Choroid plexus epithelial cell (primary cell): ENCODE data around the gene UCHL3.

Experiments
- DNase-seq: peaks from one replicate; pipeline ENCODE4 v3.0.0-alpha.2; 2010; ENCODE audit warnings: low read depth
- H3K4me3 ChIP-seq: 2 replicates; pipeline ENCODE4 v1.5.1; 2011; ENCODE audit warnings: low read depth, mild to moderate bottlenecking, control low read depth, low read length, moderate library complexity
- TF ChIP-seq, protein P1 (sequence below): conservative IDR thresholded peaks from 2 replicates; pipeline ENCODE4 v1.5.1; 2011; ENCODE audit warnings: low read depth, mild to moderate bottlenecking, control low read depth, inconsistent platforms, low read length, moderate library complexity

The UCHL3 gene

DNA sequence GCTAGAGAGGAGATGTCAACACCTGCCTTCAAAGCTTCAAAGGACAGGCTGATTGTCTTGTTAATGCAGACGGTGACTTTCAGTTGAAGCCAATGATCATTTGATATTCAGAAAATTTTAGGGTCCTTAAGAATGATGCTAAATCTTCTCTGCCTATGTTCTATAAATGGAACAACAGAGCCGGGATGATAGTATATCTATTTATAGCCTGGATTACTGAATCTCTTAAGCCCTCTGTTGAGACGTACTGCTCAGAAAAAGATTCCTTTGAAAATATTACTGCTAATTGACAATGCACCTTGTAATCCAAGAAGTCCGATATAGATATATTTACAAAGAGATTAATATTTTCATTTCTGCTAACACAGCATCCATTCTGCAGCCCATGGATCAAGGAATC is 50.8 kb downstream of the UCHL3 start:
- H3K4me3 ChIP-seq: no peak overlapping the region
- no peak for DNase-seq
- TF ChIP-seq, protein P1, sequence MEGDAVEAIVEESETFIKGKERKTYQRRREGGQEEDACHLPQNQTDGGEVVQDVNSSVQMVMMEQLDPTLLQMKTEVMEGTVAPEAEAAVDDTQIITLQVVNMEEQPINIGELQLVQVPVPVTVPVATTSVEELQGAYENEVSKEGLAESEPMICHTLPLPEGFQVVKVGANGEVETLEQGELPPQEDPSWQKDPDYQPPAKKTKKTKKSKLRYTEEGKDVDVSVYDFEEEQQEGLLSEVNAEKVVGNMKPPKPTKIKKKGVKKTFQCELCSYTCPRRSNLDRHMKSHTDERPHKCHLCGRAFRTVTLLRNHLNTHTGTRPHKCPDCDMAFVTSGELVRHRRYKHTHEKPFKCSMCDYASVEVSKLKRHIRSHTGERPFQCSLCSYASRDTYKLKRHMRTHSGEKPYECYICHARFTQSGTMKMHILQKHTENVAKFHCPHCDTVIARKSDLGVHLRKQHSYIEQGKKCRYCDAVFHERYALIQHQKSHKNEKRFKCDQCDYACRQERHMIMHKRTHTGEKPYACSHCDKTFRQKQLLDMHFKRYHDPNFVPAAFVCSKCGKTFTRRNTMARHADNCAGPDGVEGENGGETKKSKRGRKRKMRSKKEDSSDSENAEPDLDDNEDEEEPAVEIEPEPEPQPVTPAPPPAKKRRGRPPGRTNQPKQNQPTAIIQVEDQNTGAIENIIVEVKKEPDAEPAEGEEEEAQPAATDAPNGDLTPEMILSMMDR: no peak

DNA sequence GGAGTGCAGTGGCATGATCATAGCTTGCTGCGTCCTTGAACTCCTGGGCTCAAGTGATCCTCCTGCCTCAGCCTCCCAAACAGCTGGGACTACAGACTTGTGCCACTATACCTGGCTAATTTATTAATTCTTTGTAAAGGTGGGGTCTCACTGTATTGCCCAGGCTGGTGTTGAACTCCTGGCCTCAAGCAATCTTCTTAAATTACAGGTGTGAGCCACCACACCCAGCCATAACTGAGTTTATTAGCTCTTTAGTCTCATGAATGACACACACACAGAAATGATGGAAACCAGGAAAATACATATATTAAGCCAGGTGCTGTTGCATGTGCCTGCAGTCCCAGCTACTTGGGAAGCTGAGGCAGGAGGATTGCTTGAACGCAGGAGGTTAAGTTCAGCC is 53.4 kb downstream of the UCHL3 start:
- DNase-seq: no peak
- no peak overlapping the region for H3K4me3 ChIP-seq
- TF ChIP-seq, protein P1: no peak

DNA sequence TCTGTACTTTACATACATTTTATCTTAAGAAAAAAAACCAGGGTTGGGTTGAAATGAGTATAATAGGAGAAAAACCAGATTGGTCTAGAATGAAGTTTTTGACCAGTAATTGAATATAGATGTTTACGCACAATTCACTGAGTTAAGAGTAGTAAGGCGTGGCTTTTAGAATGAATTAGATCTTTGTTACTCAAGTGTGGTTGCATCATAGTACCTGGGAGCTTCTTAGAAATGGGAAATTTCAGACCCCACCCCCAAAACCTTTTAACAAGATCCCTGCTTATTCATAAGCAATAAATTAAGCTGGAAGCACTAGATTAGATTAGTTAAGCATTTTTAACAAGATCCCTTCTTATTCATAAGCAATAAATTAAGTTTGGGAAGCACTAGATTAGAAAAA is 57.9 kb downstream of the UCHL3 start:
- TF ChIP-seq, protein P1: no peak
- H3K4me3 ChIP-seq: no peak overlapping the region
- DNase-seq: no peak

DNA sequence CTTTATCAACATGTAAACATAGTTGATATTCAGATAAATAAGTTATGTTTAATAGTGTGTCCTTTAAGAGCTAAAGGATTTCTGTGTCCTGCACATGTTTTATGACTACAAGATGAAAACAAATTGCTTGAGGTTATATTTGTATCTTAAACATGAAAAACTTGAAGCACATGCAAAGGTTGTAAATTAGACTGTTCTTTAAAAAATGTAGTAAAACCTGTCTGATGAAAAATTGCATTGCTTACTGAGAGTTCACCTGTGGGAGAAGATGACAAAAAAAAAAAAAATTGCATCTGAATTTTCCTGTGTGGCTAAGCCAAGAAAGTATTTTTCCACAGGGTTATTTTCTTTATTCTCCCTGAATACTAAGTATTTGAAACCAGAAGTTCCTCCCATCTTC is 60.9 kb downstream of the UCHL3 start:
- TF ChIP-seq, protein P1: no peak
- DNase-seq: no peak
- H3K4me3 ChIP-seq: no peak overlapping the region

DNA sequence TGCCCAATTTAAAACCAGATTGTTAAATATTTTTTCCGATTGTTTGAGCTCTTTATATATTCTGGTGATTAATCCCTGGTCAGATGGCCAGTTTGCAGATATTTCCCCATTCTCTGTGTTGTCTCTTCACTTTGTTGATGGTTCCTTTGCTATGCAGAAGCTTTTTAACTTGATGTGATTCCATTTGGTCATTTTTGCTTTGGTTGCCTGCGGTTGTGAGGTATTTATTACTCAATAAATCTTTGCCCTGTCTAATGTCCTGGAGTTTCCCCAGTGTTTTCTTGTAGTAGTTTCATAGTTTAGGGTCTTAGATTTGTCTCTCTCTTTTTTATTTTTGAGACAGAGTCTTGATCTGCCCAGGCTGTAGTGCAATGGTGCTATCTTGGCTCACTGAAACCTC is 62.8 kb downstream of the UCHL3 start:
- no peak overlapping the region for H3K4me3 ChIP-seq
- TF ChIP-seq, protein P1: no peak
- no peak for DNase-seq

DNA sequence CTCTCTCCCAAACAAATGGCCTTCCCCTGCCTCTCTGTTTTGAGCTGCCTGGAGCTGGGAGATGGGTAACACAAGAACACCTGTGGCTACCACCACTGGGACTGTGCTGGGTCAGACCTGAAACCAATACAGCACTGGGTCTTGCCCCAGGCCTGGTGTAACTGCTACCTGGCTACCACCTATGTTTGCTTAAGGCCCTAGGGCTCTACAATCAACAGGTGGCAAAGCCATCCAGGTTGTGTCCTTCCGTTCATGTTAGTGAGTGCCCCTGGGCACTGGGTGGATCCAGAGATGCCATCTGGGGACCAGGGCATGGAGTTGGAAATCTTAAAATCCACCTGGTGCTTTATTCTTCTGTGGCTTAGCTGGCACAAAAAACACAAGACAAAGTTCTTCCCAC is 67.6 kb downstream of the UCHL3 start:
- H3K4me3 ChIP-seq: no peak overlapping the region
- DNase-seq: no peak
- TF ChIP-seq, protein P1: no peak

DNA sequence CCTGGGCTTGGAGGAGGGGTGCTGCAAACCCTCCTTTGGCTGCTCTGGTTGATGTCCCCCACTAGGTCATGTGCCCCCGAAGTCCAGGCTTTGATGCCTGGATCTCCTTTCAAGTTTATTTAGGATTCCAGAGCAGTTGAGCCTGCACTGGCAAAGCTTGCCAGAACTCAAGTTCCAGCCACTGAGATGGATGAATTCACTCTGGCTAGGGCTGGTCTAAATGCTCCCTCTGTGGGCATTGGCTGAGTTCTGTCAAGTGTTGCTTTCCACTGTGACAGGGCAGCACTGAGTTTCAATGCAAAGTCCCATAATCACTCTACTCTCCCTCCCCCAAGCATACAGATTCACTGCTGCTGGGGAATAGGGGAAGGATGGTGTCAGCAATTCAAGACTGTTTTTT is 68.7 kb downstream of the UCHL3 start:
- DNase-seq: no peak
- no peak overlapping the region for H3K4me3 ChIP-seq
- TF ChIP-seq, protein P1: no peak
